ENCODE results near the gene ESPN. TPM values are rescaled to one million over a fixed set of nuclear protein-coding genes. Genes with fewer than 3 reads are reported as not detected.
"Not testable (repeated sequence)": the region's sequence is repeated elsewhere in the genome, so short reads cannot be mapped to it uniquely, and the experiment has no call there.

Gene ESPN
- polyA plus RNA-seq, 2 donors: 21.6 to 46.5 TPM

DNA sequence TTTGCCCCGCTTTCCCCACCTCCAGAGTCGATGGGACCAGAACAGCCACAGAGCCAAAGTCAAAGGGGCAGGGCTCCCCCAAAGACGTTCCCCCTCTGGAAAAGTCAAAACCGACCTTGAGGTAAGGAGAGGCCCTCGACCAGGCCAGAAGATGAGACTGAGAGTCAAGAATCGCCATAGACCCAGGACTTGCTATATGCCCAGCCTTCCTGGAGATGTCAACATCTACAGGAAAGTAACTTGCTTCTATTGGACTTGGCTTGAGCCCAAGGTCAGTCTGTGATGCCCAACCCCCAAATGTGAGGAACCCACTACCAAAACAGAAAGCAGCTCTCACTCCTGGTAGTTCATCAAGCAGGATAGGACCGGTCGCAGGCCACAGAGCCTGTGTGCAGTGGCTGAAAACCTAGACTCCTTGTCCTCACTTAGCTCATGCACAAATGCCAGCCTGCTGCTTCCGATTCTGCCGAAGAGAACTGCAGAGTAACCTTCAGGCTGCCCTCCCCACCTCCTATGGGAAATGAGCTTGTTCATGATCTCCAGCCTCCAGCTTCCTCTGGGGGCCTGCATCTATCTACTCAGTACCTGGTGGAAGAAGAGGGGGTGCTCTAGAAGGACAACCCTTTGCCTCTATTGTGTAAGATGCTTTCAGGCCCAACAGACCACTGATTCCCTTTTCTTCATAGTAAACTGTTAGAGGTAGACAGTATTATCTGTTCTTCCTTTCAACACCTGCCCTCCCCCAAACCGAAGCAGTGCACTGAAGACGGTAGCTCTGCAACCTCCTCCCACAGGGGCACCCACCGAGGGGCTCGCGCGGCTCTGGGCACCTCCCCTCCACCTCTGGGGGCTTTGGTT lies 32.4 kb upstream of the ESPN start:
- H3K27me3 ChIP-seq (ENCODE audit: control insufficient read depth in 1 of 2, insufficient read depth in 2 of 2, low read length in 2 of 2): no peaks in the 10 kb centered on the region
- H3K27ac ChIP-seq (ENCODE audit: low read depth in 2 of 2, low read length in 1 of 2): no peak overlapping the region
- no peaks in the 10 kb centered on the region for H3K36me3 ChIP-seq (ENCODE audit: control insufficient read depth in 2 of 2, insufficient read depth in 2 of 2, low read length in 1 of 2)
- peaks cover 0 to 9% of the 10 kb centered on the region in 2 donors for H3K4me1 ChIP-seq (ENCODE audit: control insufficient read depth in 2 of 2, insufficient read depth in 2 of 2, low read length in 1 of 2)
- WGBS, 2 donors: 41 to 44% methylated on average over 16 of the region's 16 CpGs
- H3K4me3 ChIP-seq (ENCODE audit: low read depth in 1 of 2, low read length in 2 of 2): peak overlapping the region; percentile 58 to 76
- no peaks in the 10 kb centered on the region for H3K9me3 ChIP-seq (ENCODE audit: control insufficient read depth in 2 of 2, insufficient read depth in 1 of 2, low read depth in 1 of 2, low read length in 1 of 2)

DNA sequence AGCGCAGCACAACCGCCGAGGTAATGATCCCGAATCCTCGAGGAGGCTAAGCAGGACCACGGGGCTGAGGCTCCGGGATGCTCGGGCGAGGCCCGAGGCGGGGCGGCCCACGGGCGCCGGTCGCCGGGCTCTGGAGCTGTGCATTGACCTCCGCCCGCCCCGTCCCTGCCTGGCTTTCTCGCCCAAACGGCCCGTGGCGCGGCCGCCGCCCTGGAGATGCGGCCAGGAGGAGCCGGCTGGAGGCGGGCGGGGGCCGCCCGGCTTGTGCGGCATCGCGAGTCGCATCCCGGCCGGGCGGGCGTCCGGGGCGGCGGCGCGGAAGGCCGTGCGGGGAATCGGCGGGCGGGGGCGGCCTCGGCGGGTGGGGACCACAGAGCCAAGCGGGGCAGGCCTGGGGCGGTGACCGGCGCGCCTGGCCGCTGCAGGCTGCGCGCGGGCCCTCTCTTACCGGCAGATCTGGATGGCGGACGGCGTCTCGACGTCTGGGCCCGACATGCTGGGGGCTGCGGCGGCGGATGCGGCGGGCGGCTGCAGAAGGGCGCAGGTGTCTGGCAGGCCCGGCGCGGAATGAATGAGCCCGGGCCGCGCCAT lies 31.7 kb upstream of the ESPN start:
- H3K4me1 ChIP-seq (ENCODE audit: control insufficient read depth in 2 of 2, insufficient read depth in 2 of 2, low read length in 1 of 2): peaks cover 0 to 9% of the 10 kb centered on the region in 2 donors
- H3K9me3 ChIP-seq (ENCODE audit: control insufficient read depth in 2 of 2, insufficient read depth in 1 of 2, low read depth in 1 of 2, low read length in 1 of 2): no peaks in the 10 kb centered on the region
- peak overlapping the region; percentile 81 to 99 for H3K27ac ChIP-seq (ENCODE audit: low read depth in 2 of 2, low read length in 1 of 2)
- peak overlapping the region; percentile 58 to 76 for H3K4me3 ChIP-seq (ENCODE audit: low read depth in 1 of 2, low read length in 2 of 2)
- no peaks in the 10 kb centered on the region for H3K27me3 ChIP-seq (ENCODE audit: control insufficient read depth in 1 of 2, insufficient read depth in 2 of 2, low read length in 2 of 2)
- no peaks in the 10 kb centered on the region for H3K36me3 ChIP-seq (ENCODE audit: control insufficient read depth in 2 of 2, insufficient read depth in 2 of 2, low read length in 1 of 2)
- WGBS, 2 donors: 1% methylated on average over 73 to 83 of the region's 83 CpGs

DNA sequence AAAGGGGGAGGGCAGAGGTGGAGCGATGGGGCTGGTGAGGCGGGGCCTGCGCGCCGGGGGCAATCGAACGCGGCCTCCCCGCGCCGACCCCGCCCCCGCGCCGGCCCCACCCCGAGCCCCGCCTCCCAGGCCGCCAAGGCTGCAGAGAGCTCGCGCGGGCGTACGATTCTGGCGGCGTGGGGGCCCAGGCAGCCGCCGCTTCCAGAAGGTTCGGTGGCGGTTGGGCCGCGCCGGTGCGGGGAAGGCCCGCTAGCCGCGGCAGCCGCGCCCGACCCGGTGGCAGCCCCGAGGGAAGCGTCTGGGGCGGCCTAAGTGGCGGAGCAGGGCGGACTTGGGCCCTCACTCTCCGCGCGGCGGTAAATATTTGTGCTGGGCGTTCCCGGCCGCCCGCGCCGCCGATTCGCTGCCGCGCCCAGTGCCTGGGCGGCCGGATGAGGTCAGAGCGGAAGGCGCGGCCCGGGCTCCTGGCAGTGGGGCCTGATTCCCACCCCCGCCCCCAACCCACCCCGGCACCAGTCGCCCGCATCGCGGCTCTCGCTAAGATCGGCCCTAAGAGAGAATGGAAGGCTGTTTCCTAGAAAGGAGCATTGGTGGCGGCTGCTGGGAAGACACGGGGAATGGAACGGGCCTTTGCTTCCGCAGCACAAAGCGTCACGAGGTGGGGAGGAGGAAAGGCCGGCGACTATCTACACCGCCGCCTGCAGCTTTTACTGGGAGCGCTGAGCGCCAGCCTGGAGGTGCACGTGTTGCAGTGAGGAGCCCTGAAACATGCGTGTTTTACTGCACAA lies 31.0 kb upstream of the ESPN start, which contains the start of gene ACOT7:
ACOT7 (minus strand) TSS at position 368 of the 788 bp plus-strand sequence. CDS start 368 bp downstream, outside the sequence.
- H3K9me3 ChIP-seq (ENCODE audit: control insufficient read depth in 2 of 2, insufficient read depth in 1 of 2, low read depth in 1 of 2, low read length in 1 of 2): no peaks in the 10 kb centered on the region
- H3K4me3 ChIP-seq (ENCODE audit: low read depth in 1 of 2, low read length in 2 of 2): peak within 1 kb of the TSS; percentile 58 to 76
- H3K36me3 ChIP-seq (ENCODE audit: control insufficient read depth in 2 of 2, insufficient read depth in 2 of 2, low read length in 1 of 2): no peaks in the 10 kb centered on the region
- H3K27ac ChIP-seq (ENCODE audit: low read depth in 2 of 2, low read length in 1 of 2): peak within 1 kb of the TSS; percentile 99
- peaks cover 0 to 9% of the 10 kb centered on the region in 2 donors for H3K4me1 ChIP-seq (ENCODE audit: control insufficient read depth in 2 of 2, insufficient read depth in 2 of 2, low read length in 1 of 2)
- WGBS, 2 donors: 1% methylated on average over 49 to 87 of the region's 87 CpGs
- no peaks in the 10 kb centered on the region for H3K27me3 ChIP-seq (ENCODE audit: control insufficient read depth in 1 of 2, insufficient read depth in 2 of 2, low read length in 2 of 2)

DNA sequence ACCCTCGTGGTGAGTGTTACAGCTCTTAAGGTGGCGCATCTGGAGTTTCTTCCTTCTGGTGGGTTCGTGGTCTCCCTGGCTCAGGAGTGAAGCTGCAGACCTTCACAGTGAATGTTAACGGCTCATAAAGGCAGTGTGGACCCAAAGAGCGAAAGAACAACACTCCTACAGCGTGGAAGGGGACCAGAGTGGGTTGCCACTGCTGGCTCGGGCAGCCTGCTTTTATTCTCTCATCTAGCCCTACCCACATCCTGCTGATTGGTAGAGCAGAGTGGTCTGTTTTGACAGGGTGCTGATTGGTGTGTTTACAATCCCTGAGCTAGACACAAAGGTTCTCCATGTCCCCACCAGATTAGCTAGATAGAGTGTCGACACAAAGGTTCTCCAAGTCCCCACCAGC lies 29.4 kb upstream of the ESPN start:
- H3K27ac ChIP-seq (ENCODE audit: low read depth in 2 of 2, low read length in 1 of 2); H3K4me1 ChIP-seq (ENCODE audit: control insufficient read depth in 2 of 2, insufficient read depth in 2 of 2, low read length in 1 of 2): not testable (repeated sequence)

DNA sequence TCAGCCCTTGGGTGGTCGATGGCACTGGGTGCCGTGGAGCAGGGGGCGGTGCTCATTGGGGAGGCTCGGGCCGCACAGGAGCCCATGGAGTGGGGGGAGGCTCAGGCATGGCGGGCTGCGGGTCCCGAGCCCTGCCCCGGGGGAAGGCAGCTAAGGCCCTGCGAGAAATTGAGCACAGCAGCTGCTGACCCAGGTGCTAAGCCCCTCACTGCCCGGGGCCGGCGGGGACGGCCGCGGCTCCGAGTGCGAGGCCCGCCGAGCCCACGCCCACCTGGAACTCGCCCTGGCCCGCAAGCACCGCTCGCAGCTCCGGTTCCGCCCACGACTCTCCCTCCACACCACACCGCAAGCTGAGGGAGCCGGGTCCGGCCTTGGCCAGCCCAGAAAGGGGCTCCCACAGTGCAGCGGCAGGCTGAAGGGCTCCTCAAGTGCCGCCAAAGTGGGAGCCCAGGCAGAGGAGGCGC lies 28.8 kb upstream of the ESPN start:
- not testable (repeated sequence) for H3K9me3 ChIP-seq (ENCODE audit: control insufficient read depth in 2 of 2, insufficient read depth in 1 of 2, low read depth in 1 of 2, low read length in 1 of 2); H3K27ac ChIP-seq (ENCODE audit: low read depth in 2 of 2, low read length in 1 of 2); H3K27me3 ChIP-seq (ENCODE audit: control insufficient read depth in 1 of 2, insufficient read depth in 2 of 2, low read length in 2 of 2); H3K4me3 ChIP-seq (ENCODE audit: low read depth in 1 of 2, low read length in 2 of 2); H3K36me3 ChIP-seq (ENCODE audit: control insufficient read depth in 2 of 2, insufficient read depth in 2 of 2, low read length in 1 of 2); H3K4me1 ChIP-seq (ENCODE audit: control insufficient read depth in 2 of 2, insufficient read depth in 2 of 2, low read length in 1 of 2)
- 89 to 94% methylated on average over 22 to 34 of the region's 34 CpGs for WGBS, 2 donors

More for the DNA sequence above, 29.4 kb upstream of the ESPN start:
- not testable (repeated sequence) for H3K36me3 ChIP-seq (ENCODE audit: control insufficient read depth in 2 of 2, insufficient read depth in 2 of 2, low read length in 1 of 2); H3K9me3 ChIP-seq (ENCODE audit: control insufficient read depth in 2 of 2, insufficient read depth in 1 of 2, low read depth in 1 of 2, low read length in 1 of 2); H3K4me3 ChIP-seq (ENCODE audit: low read depth in 1 of 2, low read length in 2 of 2); H3K27me3 ChIP-seq (ENCODE audit: control insufficient read depth in 1 of 2, insufficient read depth in 2 of 2, low read length in 2 of 2)
- 87 to 89% methylated on average over 8 of the region's 8 CpGs for WGBS, 2 donors

DNA sequence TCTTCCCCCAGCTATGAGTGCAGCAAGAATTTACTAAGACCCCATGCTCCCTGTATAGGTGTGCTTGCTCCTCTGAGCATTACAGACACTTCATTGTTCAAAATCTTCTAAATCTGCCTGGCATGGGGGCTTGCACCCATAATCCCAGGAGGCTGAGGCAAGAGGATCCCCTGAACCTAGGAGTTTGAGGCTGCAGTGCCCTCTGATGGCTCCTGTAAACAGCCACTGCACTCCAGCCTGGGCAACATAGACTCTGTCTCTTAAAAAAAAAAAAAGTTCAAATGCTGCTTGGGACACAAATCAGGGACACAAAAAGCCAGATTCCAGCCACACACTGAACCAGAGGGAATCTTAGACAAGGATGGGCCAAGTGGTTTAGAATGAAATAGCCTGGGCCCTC lies 27.6 kb upstream of the ESPN start:
- Histone ChIP-seq H3K9me3 (ENCODE audit: control insufficient read depth in 2 of 2, insufficient read depth in 1 of 2, low read depth in 1 of 2, low read length in 1 of 2) (no peaks in the 10 kb centered on the region), H3K27me3 (ENCODE audit: control insufficient read depth in 1 of 2, insufficient read depth in 2 of 2, low read length in 2 of 2) (no peaks in the 10 kb centered on the region), H3K4me3 (ENCODE audit: low read depth in 1 of 2, low read length in 2 of 2) (no peak overlapping the region), H3K27ac (ENCODE audit: low read depth in 2 of 2, low read length in 1 of 2) (no peak overlapping the region), H3K36me3 (ENCODE audit: control insufficient read depth in 2 of 2, insufficient read depth in 2 of 2, low read length in 1 of 2) (no peaks in the 10 kb centered on the region), H3K4me1 (ENCODE audit: control insufficient read depth in 2 of 2, insufficient read depth in 2 of 2, low read length in 1 of 2) (peaks cover 0 to 7% of the 10 kb centered on the region in 2 donors)

DNA sequence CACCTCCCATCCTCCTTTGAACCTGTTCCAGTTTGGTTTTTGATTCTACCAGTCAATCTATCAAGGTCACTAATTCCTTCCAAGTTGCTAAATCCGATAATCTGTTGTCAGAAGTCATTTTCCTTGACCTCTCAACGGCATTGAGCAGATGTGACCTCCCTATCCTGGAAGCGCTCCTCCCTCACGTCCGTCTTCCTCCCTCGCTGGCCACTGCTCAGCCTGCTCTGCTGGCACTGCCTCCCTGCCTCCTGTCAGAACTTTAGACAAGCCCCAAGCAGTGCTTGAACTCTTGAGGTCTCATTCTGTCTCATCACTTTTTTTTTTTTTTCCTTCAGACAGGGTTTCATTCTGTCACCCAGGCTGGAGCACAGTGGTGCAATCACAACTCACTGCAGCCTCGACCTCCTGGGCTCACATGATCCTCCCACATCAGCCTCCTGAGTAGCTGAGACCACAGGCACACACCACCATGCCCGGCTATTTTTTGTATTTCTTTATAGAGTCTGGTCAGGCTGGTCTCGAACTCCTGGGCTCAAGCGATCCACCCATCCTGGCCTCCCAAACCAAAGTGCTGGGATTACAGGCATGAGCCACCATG lies 26.6 kb upstream of the ESPN start:
- Histone ChIP-seq H3K9me3 (ENCODE audit: control insufficient read depth in 2 of 2, insufficient read depth in 1 of 2, low read depth in 1 of 2, low read length in 1 of 2) (no peaks in the 10 kb centered on the region), H3K4me1 (ENCODE audit: control insufficient read depth in 2 of 2, insufficient read depth in 2 of 2, low read length in 1 of 2) (no peaks in the 10 kb centered on the region), H3K27ac (ENCODE audit: low read depth in 2 of 2, low read length in 1 of 2) (no peak overlapping the region), H3K27me3 (ENCODE audit: control insufficient read depth in 1 of 2, insufficient read depth in 2 of 2, low read length in 2 of 2) (no peaks in the 10 kb centered on the region), H3K36me3 (ENCODE audit: control insufficient read depth in 2 of 2, insufficient read depth in 2 of 2, low read length in 1 of 2) (no peaks in the 10 kb centered on the region), H3K4me3 (ENCODE audit: low read depth in 1 of 2, low read length in 2 of 2) (no peak overlapping the region)
- WGBS, 2 donors: 70 to 74% methylated on average over 10 of the region's 10 CpGs

DNA sequence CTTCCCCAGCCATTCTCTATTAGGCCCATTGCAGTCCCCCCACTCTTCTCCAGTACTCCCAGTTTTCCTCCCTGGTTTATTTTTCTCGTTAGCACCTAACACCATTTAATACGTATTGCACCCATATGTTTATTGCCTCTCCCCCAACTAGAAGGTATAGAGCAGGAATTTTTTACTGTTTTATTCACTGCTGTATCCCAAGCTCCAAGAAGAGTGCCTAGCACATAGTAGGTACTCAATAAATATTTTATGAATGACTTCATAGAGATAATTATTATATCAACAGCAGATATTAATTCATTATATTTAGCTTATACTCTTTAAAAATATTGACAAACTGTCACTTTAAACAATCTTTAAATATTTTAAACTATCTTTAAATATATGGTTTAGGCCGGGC lies 25.3 kb upstream of the ESPN start:
- no peak overlapping the region for H3K27ac ChIP-seq (ENCODE audit: low read depth in 2 of 2, low read length in 1 of 2)
- H3K4me3 ChIP-seq (ENCODE audit: low read depth in 1 of 2, low read length in 2 of 2): no peak overlapping the region
- H3K9me3 ChIP-seq (ENCODE audit: control insufficient read depth in 2 of 2, insufficient read depth in 1 of 2, low read depth in 1 of 2, low read length in 1 of 2): no peaks in the 10 kb centered on the region
- H3K4me1 ChIP-seq (ENCODE audit: control insufficient read depth in 2 of 2, insufficient read depth in 2 of 2, low read length in 1 of 2): no peaks in the 10 kb centered on the region
- H3K27me3 ChIP-seq (ENCODE audit: control insufficient read depth in 1 of 2, insufficient read depth in 2 of 2, low read length in 2 of 2): no peaks in the 10 kb centered on the region
- H3K36me3 ChIP-seq (ENCODE audit: control insufficient read depth in 2 of 2, insufficient read depth in 2 of 2, low read length in 1 of 2): no peaks in the 10 kb centered on the region
- 92 to 93% methylated on average over 3 of the region's 3 CpGs for WGBS, 2 donors

DNA sequence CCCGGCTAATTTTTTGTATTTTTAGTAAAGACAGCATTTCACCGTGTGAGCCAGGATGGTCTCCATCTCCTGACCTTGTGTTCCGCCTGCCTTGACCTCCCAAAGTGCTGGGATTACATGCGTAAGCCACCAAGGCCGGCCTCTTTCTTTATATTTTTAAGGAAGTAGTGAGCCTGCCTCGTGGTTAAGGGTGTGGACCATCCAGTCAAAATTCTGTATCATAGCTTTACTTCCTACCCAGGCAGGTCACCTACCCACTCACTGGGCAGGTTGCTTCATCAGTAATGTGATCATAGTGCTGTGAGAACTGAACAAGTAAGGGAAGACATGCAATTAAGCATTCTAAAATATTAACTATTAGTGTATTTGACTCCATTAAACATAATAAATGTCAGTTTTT lies 22.9 kb upstream of the ESPN start:
- H3K9me3 ChIP-seq (ENCODE audit: control insufficient read depth in 2 of 2, insufficient read depth in 1 of 2, low read depth in 1 of 2, low read length in 1 of 2): no peaks in the 10 kb centered on the region
- no peaks in the 10 kb centered on the region for H3K4me1 ChIP-seq (ENCODE audit: control insufficient read depth in 2 of 2, insufficient read depth in 2 of 2, low read length in 1 of 2)
- no peak overlapping the region for H3K27ac ChIP-seq (ENCODE audit: low read depth in 2 of 2, low read length in 1 of 2)
- 59 to 62% methylated on average over 6 of the region's 6 CpGs for WGBS, 2 donors
- H3K4me3 ChIP-seq (ENCODE audit: low read depth in 1 of 2, low read length in 2 of 2): no peak overlapping the region
- H3K36me3 ChIP-seq (ENCODE audit: control insufficient read depth in 2 of 2, insufficient read depth in 2 of 2, low read length in 1 of 2): no peaks in the 10 kb centered on the region
- no peaks in the 10 kb centered on the region for H3K27me3 ChIP-seq (ENCODE audit: control insufficient read depth in 1 of 2, insufficient read depth in 2 of 2, low read length in 2 of 2)

Data from esophagus (tissue), 2 donors.